ENCODE data around the gene CDK13.

CDK13 gene

GRCh38 chr7:40148671-40149070 is 198.6 kb downstream of the CDK13 start:
- no peak overlapping the region for H3K4me3 ChIP-seq (ENCODE audit: low read length)
- no peak for DNase-seq (ENCODE audit: low read depth)
- TF ChIP-seq, protein P1, sequence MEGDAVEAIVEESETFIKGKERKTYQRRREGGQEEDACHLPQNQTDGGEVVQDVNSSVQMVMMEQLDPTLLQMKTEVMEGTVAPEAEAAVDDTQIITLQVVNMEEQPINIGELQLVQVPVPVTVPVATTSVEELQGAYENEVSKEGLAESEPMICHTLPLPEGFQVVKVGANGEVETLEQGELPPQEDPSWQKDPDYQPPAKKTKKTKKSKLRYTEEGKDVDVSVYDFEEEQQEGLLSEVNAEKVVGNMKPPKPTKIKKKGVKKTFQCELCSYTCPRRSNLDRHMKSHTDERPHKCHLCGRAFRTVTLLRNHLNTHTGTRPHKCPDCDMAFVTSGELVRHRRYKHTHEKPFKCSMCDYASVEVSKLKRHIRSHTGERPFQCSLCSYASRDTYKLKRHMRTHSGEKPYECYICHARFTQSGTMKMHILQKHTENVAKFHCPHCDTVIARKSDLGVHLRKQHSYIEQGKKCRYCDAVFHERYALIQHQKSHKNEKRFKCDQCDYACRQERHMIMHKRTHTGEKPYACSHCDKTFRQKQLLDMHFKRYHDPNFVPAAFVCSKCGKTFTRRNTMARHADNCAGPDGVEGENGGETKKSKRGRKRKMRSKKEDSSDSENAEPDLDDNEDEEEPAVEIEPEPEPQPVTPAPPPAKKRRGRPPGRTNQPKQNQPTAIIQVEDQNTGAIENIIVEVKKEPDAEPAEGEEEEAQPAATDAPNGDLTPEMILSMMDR (conservative IDR thresholded peaks at IDR 0.05; ENCODE audit: low read depth, low read length), result no peak

Data from retinal pigment epithelial cell (primary cell).